M059J (cell line): ENCODE data around the gene SLX4IP. TPM values are rescaled to one million over a fixed set of nuclear protein-coding genes. Genes with fewer than 3 reads are reported as not detected.

Source experiments
- DNase-seq: peaks from one replicate; pipeline ENCODE4 v3.0.0-alpha.2; 2012; ENCODE audit warnings: low read depth
- total RNA-seq: library from RNA; depleted of rRNA; stranded (reverse); fragments of >200 nt; shearing (Covaris generic); gene quantifications from 2 replicates; pipeline ENCODE4 v1.2.3, GENCODE V29; 2014

The SLX4IP gene
- total RNA-seq, 1 experiment from 2014 or later: 10.3 TPM

GRCh38 chr20:10647471-10647870 is 212.4 kb downstream of the SLX4IP start:
- DNase-seq: no peak

DNA sequence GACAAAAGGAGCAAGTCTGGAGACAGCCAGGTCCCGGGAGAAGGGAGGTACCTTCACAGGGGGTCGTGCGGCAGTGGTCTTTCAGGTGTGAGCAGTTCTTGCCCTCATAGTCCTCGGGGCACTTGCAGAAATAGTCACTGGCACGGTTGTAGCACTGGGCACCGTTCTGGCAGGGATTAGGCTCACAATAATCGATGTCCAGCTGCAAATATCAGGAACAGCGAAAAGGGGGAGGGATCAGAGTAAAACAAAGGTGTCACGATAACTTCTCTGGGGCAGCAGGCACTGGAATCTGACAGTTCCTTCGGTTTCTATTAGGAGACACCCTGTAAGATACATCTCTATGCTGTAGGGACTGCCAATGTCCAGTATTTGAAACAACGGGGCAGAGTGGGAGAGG is 212.8 kb downstream of the SLX4IP start:
- DNase-seq: no peak

GRCh38 chr20:10648651-10649050 is 213.5 kb downstream of the SLX4IP start:
- peak; percentile 82 for DNase-seq

GRCh38 chr20:10649080-10649796 is 214.1 kb downstream of the SLX4IP start:
- no peak for DNase-seq

DNA sequence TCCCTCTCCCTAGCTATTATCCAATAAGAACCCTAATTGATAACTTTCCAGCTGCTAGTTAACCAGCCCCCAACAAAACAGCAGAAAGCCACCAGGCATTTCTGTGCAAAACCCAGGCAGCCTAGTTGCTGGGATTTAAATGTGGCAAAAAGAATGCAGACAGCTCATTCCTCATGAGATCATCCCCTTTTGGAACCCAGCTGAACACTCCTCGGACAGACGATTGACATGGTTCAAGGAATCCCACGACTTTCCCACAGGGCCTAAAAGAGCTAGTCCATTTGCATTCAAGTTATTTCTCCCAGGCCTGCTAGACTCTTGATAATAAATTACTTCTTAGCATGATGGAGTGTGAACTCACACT is 214.7 kb downstream of the SLX4IP start:
- peak; percentile 55 for DNase-seq

GRCh38 chr20:10651227-10651990 is 216.3 kb downstream of the SLX4IP start:
- DNase-seq: peak; percentile 84

DNA sequence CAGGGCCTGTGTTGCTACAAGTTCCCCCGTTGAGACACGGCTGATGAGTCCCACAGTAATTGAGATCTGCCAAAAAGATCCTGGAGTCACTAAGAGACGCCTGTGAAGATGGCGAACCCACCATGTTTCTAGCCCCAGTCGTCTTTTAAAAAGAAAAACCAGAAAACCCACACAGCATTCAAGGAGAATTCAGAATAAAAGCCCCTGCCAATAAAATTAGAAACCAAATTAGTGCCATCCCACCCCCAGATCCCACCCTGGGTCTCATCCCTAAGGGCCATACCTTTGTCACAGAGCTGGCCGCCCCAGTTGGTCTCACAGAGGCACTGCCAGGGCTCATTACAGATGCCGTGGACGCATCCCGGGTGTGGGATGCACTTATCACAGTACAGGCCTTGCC is 217.1 kb downstream of the SLX4IP start:
- no peak for DNase-seq

- DNase-seq: no peak
These were observed 217.7 kb downstream of the SLX4IP start for GRCh38 chr20:10652660-10653261.

GRCh38 chr20:10653599-10654249 is 218.6 kb downstream of the SLX4IP start:
- no peak for DNase-seq

GRCh38 chr20:10654250-10654610 is 219.1 kb downstream of the SLX4IP start:
- DNase-seq: no peak

DNA sequence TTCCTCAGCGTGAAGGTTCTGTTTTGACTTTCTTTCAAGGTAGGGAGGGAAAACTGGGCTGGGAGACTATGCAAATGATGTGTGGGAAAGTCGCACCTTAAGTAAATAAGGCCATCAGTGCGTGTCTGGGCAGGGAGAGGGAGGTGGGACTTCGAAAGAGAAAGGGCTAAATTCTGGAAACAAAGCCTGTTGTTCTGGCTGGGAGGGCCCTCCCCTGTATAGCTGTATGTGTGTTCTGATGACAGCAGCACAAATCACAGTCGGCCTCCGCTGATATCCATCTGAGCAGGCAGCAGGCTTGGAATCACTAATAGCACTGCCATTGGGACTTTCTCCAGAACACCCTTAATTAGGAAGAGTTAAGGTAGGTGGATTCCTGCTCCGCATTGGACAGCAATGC is 219.5 kb downstream of the SLX4IP start:
- DNase-seq: no peak

DNA sequence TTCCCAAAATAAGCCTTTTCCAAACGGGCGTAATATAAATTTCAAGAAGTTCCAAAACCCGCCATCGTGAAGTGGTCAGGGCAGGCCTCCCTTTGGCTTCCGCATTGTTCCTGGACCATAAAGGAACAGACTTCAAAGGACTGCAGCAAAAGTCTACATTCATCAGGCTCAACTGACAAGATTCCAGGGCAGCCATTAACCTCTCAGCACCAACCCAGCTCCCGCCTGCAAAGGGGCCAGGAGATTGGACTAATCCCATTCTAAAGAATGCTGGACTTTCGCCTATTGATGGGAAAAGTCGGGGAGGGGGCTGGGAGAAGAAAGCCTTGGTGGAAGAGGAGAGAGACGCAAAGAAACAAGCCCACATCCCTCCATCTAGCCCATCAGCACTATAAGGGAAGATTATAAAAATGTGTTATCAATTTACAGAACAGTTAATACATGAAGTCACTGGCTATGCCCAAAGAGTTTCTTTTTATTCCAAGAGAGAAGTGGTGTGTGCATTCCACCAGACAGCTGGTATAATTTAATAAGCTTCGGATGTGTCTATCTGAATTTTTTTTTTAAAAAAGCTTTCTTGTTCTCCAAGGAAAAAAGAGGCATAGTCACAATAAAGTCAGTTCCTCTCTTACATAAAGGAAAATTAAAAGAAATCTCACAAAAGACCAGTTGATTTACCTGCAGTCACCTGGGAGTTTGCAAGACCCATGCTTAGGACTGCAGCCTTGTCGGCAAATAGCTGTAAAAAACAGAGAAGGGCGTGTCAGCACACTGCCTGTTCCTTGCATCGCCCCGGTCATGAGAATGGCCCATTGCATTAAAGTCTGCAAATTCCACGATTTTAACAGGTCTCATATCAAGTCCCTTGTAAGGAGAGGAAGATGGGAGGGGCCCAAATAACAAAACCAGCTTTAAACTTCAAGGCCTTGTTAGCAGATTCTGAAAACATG is 220.9 kb downstream of the SLX4IP start:
- no peak for DNase-seq

- DNase-seq: no peak
These were observed 222.3 kb downstream of the SLX4IP start for GRCh38 chr20:10657453-10657852.

DNA sequence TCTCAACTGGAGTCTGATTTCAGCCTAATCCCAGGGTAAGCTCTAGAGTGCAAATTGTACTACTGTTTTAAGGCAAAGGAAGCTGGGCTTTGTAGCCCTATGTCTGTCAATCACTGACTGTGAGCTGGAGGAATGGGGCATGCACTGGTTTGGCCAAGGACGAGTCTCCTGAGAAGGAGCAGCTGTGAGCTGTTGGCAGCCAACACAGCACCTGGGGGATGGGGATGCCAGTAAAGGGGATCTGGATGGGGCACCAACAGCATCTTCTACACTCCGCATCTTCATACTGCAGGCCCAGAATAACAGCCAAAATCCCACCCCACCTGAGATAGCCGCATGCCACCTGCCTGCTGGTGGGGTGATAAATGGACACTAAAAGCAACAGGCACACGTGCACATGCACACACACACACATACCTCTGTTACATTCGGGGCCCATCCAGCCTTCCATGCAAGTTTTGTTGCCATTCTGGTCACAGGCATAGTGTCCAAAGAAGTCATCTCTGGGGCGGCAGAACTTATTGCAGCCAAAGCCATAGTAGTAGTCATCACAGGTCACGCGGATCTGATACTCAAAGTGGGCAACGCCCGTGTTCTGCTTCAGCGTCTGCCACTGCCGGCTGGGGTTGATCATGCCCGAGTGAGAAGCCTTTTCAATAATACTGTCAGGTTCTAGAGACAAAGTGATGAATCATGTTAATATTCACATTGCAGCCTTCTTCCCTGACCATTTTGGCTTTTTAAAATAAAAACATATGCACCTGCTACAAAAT is 223.1 kb downstream of the SLX4IP start:
- DNase-seq: no peak

- no peak for DNase-seq
These were observed 223.9 kb downstream of the SLX4IP start for GRCh38 chr20:10658876-10659632.

- DNase-seq: no peak
These were observed 224.8 kb downstream of the SLX4IP start for GRCh38 chr20:10659651-10660601.

- DNase-seq: peak; percentile 85
These were observed 225.6 kb downstream of the SLX4IP start for GRCh38 chr20:10660661-10661060.

DNA sequence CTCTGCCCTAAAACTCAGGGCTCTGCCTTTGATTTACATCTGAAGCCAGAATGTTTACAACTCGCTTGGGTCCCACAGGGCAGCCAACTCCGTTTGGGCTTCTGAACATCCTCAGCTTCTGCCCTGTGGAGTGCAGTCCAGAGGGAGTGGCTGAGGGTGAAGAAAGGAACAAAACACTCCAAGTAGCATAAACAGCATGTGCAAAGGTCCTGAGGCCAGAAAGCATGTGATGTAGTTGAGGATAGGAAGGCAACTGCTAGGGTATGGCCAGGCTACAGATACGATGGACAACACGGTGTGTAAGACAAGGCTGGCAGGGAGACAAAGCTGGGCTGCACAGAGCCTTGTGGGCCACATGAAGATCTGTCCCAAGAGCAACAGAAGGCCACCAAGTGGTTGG is 226.2 kb downstream of the SLX4IP start:
- no peak for DNase-seq

DNA sequence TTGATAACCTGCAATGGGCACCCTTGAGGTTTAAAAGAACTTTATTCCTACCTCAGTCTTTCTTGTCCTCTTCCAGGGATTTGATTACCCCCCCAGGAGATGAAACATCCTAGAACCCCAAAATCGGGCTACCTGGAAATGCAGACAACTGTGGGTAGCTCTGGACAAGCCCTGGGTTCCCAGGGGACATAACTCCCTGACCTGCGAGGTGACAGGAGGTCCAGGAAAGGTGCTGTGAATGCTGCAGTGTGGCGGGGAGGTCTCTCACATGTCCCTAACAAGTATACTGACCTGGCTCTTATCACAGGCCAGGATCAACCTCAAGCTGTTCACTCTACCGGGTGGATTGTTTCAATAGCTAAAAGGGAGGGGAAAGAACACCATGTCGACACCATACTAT is 227.0 kb downstream of the SLX4IP start:
- no peak for DNase-seq
